NT2/D1 (cell line): Measurements from ENCODE around the gene SCD5.

Experiments
- SUZ12 ChIP-seq: IDR thresholded peaks from 2 replicates; pipeline ENCODE4 v1.6.1; 2011; ENCODE audit not compliant: insufficient read length, insufficient read depth; ENCODE audit errors: extremely low read depth
- YY1 ChIP-seq: IDR thresholded peaks from 2 replicates; pipeline ENCODE4 v1.6.1; 2011; ENCODE audit not compliant: insufficient read length, insufficient read depth
- ZNF274 ChIP-seq: IDR thresholded peaks from 2 replicates; pipeline ENCODE4 v1.6.1; 2011; ENCODE audit warnings: mild to moderate bottlenecking, low read depth, low read length

DNA sequence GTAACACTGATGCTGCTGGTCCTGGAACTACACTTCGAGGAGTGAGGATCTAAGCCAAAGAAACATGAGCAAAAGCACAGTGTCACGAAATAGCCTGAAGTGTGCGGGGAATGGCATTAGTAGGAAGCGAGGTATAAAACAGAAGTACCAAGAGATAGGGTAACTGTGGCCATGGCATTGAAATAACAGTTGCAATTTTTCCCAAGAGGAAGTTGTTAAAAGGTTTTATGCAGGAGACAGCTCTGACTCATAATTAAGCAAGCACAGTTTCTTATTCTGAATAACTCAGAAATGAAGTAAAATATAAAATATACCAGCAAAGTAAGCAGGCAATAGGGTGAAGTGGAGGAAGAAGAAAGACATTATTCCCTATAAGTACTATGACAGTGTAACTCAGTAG, 146.5 kb downstream of the SCD5 start:
- TF ChIP-seq ZNF274 (no peak), YY1 (no peak), SUZ12 (no peak)
